ENCODE data around the gene P2RY6. TPM values are rescaled to one million over a fixed set of nuclear protein-coding genes. Genes with fewer than 3 reads are reported as not detected.

Gene P2RY6
- total RNA-seq, 1 experiment from 2014 or later: not detected

- TF ChIP-seq CTCF (conservative IDR thresholded peaks at IDR 0.05): no peak
- Histone ChIP-seq H3K27ac (ENCODE audit: insufficient read length, low read depth, low read length) (no peak overlapping the region), H4K91ac (ENCODE audit: insufficient read length, low read depth, low read length) (no peak overlapping the region), H3K23me2 (ENCODE audit: insufficient read length, low read depth, low read length, poor library complexity, severe bottlenecking) (peaks cover 24% of the 10 kb centered on the region), H4K20me1 (ENCODE audit: control insufficient read depth, insufficient read depth, insufficient read length) (no peaks in the 10 kb centered on the region), H2BK12ac (ENCODE audit: insufficient read length, low read depth, low read length) (no peak overlapping the region), H2AK5ac (ENCODE audit: insufficient read length, low read length) (no peak overlapping the region), H2BK20ac (ENCODE audit: low read depth, low read length, poor library complexity, severe bottlenecking) (no peak overlapping the region), H3K18ac (ENCODE audit: insufficient read length, low read depth, low read length) (no peak overlapping the region), H3K9ac (ENCODE audit: extremely low read depth, insufficient read length, low read length) (no peak overlapping the region), H3K9me3 (ENCODE audit: control insufficient read depth, low read depth, low read length) (no peaks in the 10 kb centered on the region), H2BK5ac (ENCODE audit: insufficient read length, low read length) (no peak overlapping the region), H2AFZ (ENCODE audit: low read length) (no peak overlapping the region), H3K79me2 (ENCODE audit: insufficient read depth, low read length) (no peaks in the 10 kb centered on the region; the same call in 1 of the 2 replicates), H3K23ac (ENCODE audit: insufficient read length, low read depth, low read length) (no peak overlapping the region), H3K56ac (ENCODE audit: insufficient read length, low read depth, low read length) (no peak overlapping the region), H3K79me1 (ENCODE audit: insufficient read depth, low read depth, low read length, poor library complexity, severe bottlenecking) (no peaks in the 10 kb centered on the region), H4K5ac (ENCODE audit: insufficient read length, low read depth, low read length) (no peak overlapping the region), H3T11ph (ENCODE audit: low read length) (no peak overlapping the region), H2BK15ac (ENCODE audit: low read depth, low read length) (no peak overlapping the region), H2BK120ac (ENCODE audit: low read depth, low read length, poor library complexity, severe bottlenecking) (no peak overlapping the region), H4K8ac (replicated peaks; ENCODE audit: insufficient read length, low read depth, low read length) (no peak overlapping the region), H3K27me3 (ENCODE audit: insufficient read depth, low read length) (peaks cover 4% of the 10 kb centered on the region; the same call in 1 of the 2 replicates), H3K14ac (ENCODE audit: insufficient read depth, low read length) (no peak overlapping the region), H3K4me1 (ENCODE audit: insufficient read depth, low read length) (no peaks in the 10 kb centered on the region), H3K4ac (ENCODE audit: low read depth, low read length) (no peak overlapping the region), H3K4me2 (ENCODE audit: insufficient read depth, insufficient read length, low read length) (no peak overlapping the region)
- no peaks in the 10 kb centered on the region; a peak in 1 of 5 replicates for H3K9me3 Mint-ChIP-seq
- H3K27me3 Mint-ChIP-seq (ENCODE audit: low read depth): peaks cover 47% of the 10 kb centered on the region
- H3K27ac Mint-ChIP-seq: no peak overlapping the region
- no peak for DNase-seq
- peaks cover 0 to 5% (median 0%) of the 10 kb centered on the region in 3 experiments; a peak in 2 of 7 replicates for H3K36me3 Mint-ChIP-seq (ENCODE audit: insufficient read depth in 1 of 3, low read depth in 3 of 3)
- WGBS (ENCODE audit: extremely low coverage, insufficient read length, low lambda C conversion rate): no CpG with 5 or more reads among the region's 22 CpGs
- 0 out of 5 replicates have a peak overlapping the region, but pooled peaks of 1 of the 2 experiments have one; percentile 44 for H3K4me3 Mint-ChIP-seq
- peaks cover 36 to 58% of the 10 kb centered on the region in 2 experiments for H3K4me1 Mint-ChIP-seq
Observed at GRCh38 chr11:73310661-73311393, 38.7 kb downstream of the P2RY6 start.

Data from H9 (cell line).